NCI-H748 (cell line): ENCODE measurements around the gene CYP26C1.

Experiments
- DNase-seq: peaks from one replicate; lab custom pipeline; 2025; ENCODE audit not compliant: unreplicated experiment; lab: John Stamatoyannopoulos, UW

Gene CYP26C1

GRCh38 chr10:93063977-93064660, 3.5 kb downstream of the CYP26C1 start:
- no peak for DNase-seq

- no peak for DNase-seq
Observed at GRCh38 chr10:93064874-93065660, 4.5 kb downstream of the CYP26C1 start.

GRCh38 chr10:93065675-93066543, 5.3 kb downstream of the CYP26C1 start:
- DNase-seq, result peak; percentile 58

- no peak for DNase-seq
Observed at GRCh38 chr10:93066544-93066913, 5.9 kb downstream of the CYP26C1 start.

- no peak for DNase-seq
Observed at GRCh38 chr10:93067443-93068365, 7.1 kb downstream of the CYP26C1 start.

- DNase-seq, result peak; percentile 70
Observed at GRCh38 chr10:93068411-93069244, 8.0 kb downstream of the CYP26C1 start.

- DNase-seq, result no peak
Observed at GRCh38 chr10:93069245-93069561, 8.6 kb downstream of the CYP26C1 start.

GRCh38 chr10:93070378-93071176, 10.0 kb downstream of the CYP26C1 start:
- DNase-seq, result no peak

GRCh38 chr10:93071177-93071472, 10.5 kb downstream of the CYP26C1 start:
- no peak for DNase-seq

GRCh38 chr10:93071674-93072224, 11.2 kb downstream of the CYP26C1 start:
- peak; percentile 39 for DNase-seq

GRCh38 chr10:93072225-93072712, 11.7 kb downstream of the CYP26C1 start:
- DNase-seq, result peak; percentile 40

- DNase-seq, result peak; percentile 31
Observed at GRCh38 chr10:93072713-93073538, 12.3 kb downstream of the CYP26C1 start.

GRCh38 chr10:93073539-93074146, 13.0 kb downstream of the CYP26C1 start, which contains the start of gene CYP26A1:
TSS of gene CYP26A1 (plus strand) at chr10:93073893. CDS start at chr10:93073935, 42 bp downstream.
- peak; percentile 58 for DNase-seq

GRCh38 chr10:93074147-93074596, 13.6 kb downstream of the CYP26C1 start:
- DNase-seq, result peak; percentile 58

GRCh38 chr10:93074597-93075368, 14.2 kb downstream of the CYP26C1 start:
- DNase-seq, result no peak
